ENCODE results near the gene KANSL1. TPM values are rescaled to one million over a fixed set of nuclear protein-coding genes. Genes with fewer than 3 reads are reported as not detected.

Gene KANSL1
- polyA plus RNA-seq, 1 of the 3 experiments (the other 2 are of a cell fraction): 10.0 TPM

GRCh38 chr17:46193626-46194392 is 580 bp upstream of the KANSL1 start:
- Histone ChIP-seq H3K79me2 (ENCODE audit: insufficient read depth) (peaks cover 85% of the 10 kb centered on the region), H3K27me3 (ENCODE audit: insufficient read depth) (no peaks in the 10 kb centered on the region), H3K36me3 (replicated peaks in 1 of 2; ENCODE audit: control insufficient read depth in 1 of 2, insufficient read depth in 2 of 2, low read length in 1 of 2) (peaks cover 0 to 20% of the 10 kb centered on the region in 2 experiments), H3K9ac (peak overlapping the region; percentile 85), H3K9me2 (no peaks in the 10 kb centered on the region), H4K20me1 (ENCODE audit: insufficient read depth) (peaks cover 49% of the 10 kb centered on the region), H3K9me3 (peaks cover 5% of the 10 kb centered on the region; the same call in 1 of the 2 replicates), H2AFZ (ENCODE audit: low read depth) (peak overlapping the region; percentile 68; the same call in 1 of the 2 replicates), H3K4me1 (ENCODE audit: control insufficient read depth in 1 of 2, insufficient read depth in 2 of 2, low read depth in 1 of 2, low read length in 1 of 2) (peaks cover 14 to 15% of the 10 kb centered on the region in 2 experiments; a peak in 3 of 4 replicates), H3F3A (replicated peaks; ENCODE audit: insufficient read depth) (peaks cover 24% of the 10 kb centered on the region), H3K4me3 (ENCODE audit: low read depth in 2 of 2, low read length in 1 of 2) (peak overlapping the region; percentile 76 to 78), H3K27ac (ENCODE audit: low read depth in 2 of 2, low read length in 1 of 2) (peak overlapping the region; percentile 85 to 97), H3K4me2 (peak overlapping the region; percentile 96)
- peak; percentile 98 for DNase-seq
- peak; percentile 69; the same call in 1 of the 2 replicates for TF ChIP-seq ELF1 (IDR thresholded peaks at IDR 0.05)
- TF ChIP-seq JUND (IDR thresholded peaks at IDR 0.05): no peak
- no peak for TF ChIP-seq SMC3 (IDR thresholded peaks at IDR 0.05; ENCODE audit: low read depth, low read length)
- TF ChIP-seq GABPA (IDR thresholded peaks at IDR 0.05; ENCODE audit: low read depth): peak; percentile 90
- TF ChIP-seq TAF1 (IDR thresholded peaks at IDR 0.05; ENCODE audit: borderline replicate concordance, low read depth, low read length): peak; percentile 57
- peak; percentile 97 for TF ChIP-seq POLR2AphosphoS5 (IDR thresholded peaks at IDR 0.05; ENCODE audit: low read depth, low read length)
- 0 out of 2 replicates have a peak, but pooled peaks have one; percentile 8 for TF ChIP-seq TEAD4 (IDR thresholded peaks at IDR 0.05; ENCODE audit: borderline replicate concordance, insufficient read depth)
- peak; percentile 44 for TF ChIP-seq CHD2 (IDR thresholded peaks at IDR 0.05; ENCODE audit: low read length, partially characterized antibody)
- 0 out of 2 replicates have a peak, but pooled peaks have one; percentile 28 for TF ChIP-seq PBX3 (IDR thresholded peaks at IDR 0.05)
- TF ChIP-seq MXI1 (IDR thresholded peaks at IDR 0.05; ENCODE audit: low read depth, low read length): peak; percentile 65
- no peak for TF ChIP-seq TCF12 (IDR thresholded peaks at IDR 0.05)
- TF ChIP-seq, protein P1, sequence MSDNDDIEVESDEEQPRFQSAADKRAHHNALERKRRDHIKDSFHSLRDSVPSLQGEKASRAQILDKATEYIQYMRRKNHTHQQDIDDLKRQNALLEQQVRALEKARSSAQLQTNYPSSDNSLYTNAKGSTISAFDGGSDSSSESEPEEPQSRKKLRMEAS (IDR thresholded peaks at IDR 0.05; ENCODE audit: low read depth): peak; percentile 86
- TF ChIP-seq RXRA (IDR thresholded peaks at IDR 0.05; ENCODE audit: borderline replicate concordance, low read depth): no peak
- TF ChIP-seq NFIC (IDR thresholded peaks at IDR 0.05; ENCODE audit: borderline replicate concordance): peak; percentile 30; the same call in 1 of the 2 replicates
- peak; percentile 98 for TF ChIP-seq NRF1 (IDR thresholded peaks at IDR 0.05; ENCODE audit: low read depth, low read length)
- peak; percentile 69 for TF ChIP-seq FOXJ3 (CRISPR knock-in tag; IDR thresholded peaks at IDR 0.05)
- peak; percentile 13; the same call in 1 of the 2 replicates for TF ChIP-seq RCOR1 (IDR thresholded peaks at IDR 0.05; ENCODE audit: low read length)
- no peak for TF ChIP-seq RAD21 (IDR thresholded peaks at IDR 0.05; ENCODE audit: low read length)
- peak; percentile 69 for TF ChIP-seq YY1 (IDR thresholded peaks at IDR 0.05; ENCODE audit: low read depth)
- TF ChIP-seq EP300 (IDR thresholded peaks at IDR 0.05; ENCODE audit: borderline replicate concordance in 1 of 2, low read depth in 1 of 2, low read length in 1 of 2): peak; percentile 2 to 11; a peak in 2 of 4 replicates
- TF ChIP-seq, protein P2, sequence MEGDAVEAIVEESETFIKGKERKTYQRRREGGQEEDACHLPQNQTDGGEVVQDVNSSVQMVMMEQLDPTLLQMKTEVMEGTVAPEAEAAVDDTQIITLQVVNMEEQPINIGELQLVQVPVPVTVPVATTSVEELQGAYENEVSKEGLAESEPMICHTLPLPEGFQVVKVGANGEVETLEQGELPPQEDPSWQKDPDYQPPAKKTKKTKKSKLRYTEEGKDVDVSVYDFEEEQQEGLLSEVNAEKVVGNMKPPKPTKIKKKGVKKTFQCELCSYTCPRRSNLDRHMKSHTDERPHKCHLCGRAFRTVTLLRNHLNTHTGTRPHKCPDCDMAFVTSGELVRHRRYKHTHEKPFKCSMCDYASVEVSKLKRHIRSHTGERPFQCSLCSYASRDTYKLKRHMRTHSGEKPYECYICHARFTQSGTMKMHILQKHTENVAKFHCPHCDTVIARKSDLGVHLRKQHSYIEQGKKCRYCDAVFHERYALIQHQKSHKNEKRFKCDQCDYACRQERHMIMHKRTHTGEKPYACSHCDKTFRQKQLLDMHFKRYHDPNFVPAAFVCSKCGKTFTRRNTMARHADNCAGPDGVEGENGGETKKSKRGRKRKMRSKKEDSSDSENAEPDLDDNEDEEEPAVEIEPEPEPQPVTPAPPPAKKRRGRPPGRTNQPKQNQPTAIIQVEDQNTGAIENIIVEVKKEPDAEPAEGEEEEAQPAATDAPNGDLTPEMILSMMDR (IDR thresholded peaks at IDR 0.05): peak; percentile 31
- TF ChIP-seq RFX5 (IDR thresholded peaks at IDR 0.05; ENCODE audit: low read length): peak; percentile 52
- TF ChIP-seq, protein P3, sequence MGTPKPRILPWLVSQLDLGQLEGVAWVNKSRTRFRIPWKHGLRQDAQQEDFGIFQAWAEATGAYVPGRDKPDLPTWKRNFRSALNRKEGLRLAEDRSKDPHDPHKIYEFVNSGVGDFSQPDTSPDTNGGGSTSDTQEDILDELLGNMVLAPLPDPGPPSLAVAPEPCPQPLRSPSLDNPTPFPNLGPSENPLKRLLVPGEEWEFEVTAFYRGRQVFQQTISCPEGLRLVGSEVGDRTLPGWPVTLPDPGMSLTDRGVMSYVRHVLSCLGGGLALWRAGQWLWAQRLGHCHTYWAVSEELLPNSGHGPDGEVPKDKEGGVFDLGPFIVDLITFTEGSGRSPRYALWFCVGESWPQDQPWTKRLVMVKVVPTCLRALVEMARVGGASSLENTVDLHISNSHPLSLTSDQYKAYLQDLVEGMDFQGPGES (IDR thresholded peaks at IDR 0.05; ENCODE audit: low read depth, low read length): no peak
- 0 out of 2 replicates have a peak, but pooled peaks have one; percentile 11 for TF ChIP-seq FOXM1 (IDR thresholded peaks at IDR 0.05; ENCODE audit: low read depth)
- ChIA-PET CTCF (interaction anchor here (0.6 to 2.3 kb wide), 41 partner anchors 10 to 1006 kb away, joined by 3 to 68 read pairs (median 7); no protein-coding TSS in a partner anchor), POLR2A (interaction anchor here (1.0 to 1.7 kb wide), 4 partner anchors 67 to 165 kb away, joined by 3 to 8 read pairs (median 6); no protein-coding TSS in a partner anchor)
- WGBS (ENCODE audit: low lambda C conversion rate): 1% methylated on average over 35 of the region's 60 CpGs
